HepG2 (cell line): ENCODE results near the gene KIF13A. TPM values are rescaled to one million over a fixed set of nuclear protein-coding genes. Genes with fewer than 3 reads are reported as not detected.
A peak's percentile ranks its signal among the peaks of the same experiment; 100 is the strongest.

ENCODE experiments used
- ATAC-seq: fragments of 200-7000 bp; cut with Tn5 transposase; 3 replicates; pipeline ENCODE4 v1.9.1; 2020; ENCODE audit warnings: mild to moderate bottlenecking, moderate library complexity
- BruUV-seq: library from RNA; stranded (reverse); fragments of 400-500 nt; replicated peaks from 2 replicates; lab custom pipeline; 2021; lab: Mats Ljungman, UMichigan
- CTCF ChIA-PET: fragments of 300-600 bp; formaldehyde crosslinking; extraction: SDS; loops from one replicate; lab custom pipeline; 2021; ENCODE audit warnings: low total read pairs, inconsistent platforms, low intra/inter-chr PET ratio; lab: Yijun Ruan, JAX
- POLR2A ChIA-PET: fragments of 350-600 bp; sonication (Branson Sonifier 250); formaldehyde crosslinking; loops from one replicate; lab custom pipeline; 2020; ENCODE audit warnings: antibody characterized with exemption, inconsistent platforms; lab: Yijun Ruan, JAX
- DNase-seq: peaks from one replicate; pipeline ENCODE4 v3.0.0-alpha.2; 2015; ENCODE audit warnings: low spot score
- FAIRE-seq: peaks from 3 replicates; lab custom pipeline; 2011; peaks lifted over from hg19 to GRCh38; lab: Jason Lieb, UNC
- H2AFZ ChIP-seq: one replicate; pipeline ENCODE4 v1.6.1; 2011; ENCODE audit warnings: low read length, inconsistent platforms
- H3K27ac ChIP-seq: fragments of 300-600 bp; 3 replicates; pipeline ENCODE4 v1.8.0; 2011; ENCODE audit warnings: mixed run types, mild to moderate bottlenecking, mixed read lengths, low read length, inconsistent platforms; ENCODE audit not compliant: insufficient read depth; ENCODE audit errors: extremely low read length
- H3K27me3 ChIP-seq, 2 experiments: fragments of 200-600 bp in 1 of 2; 2 replicates in 1 of 2; 3 replicates in 1 of 2; pipeline versions ENCODE4 v1.6.0 to v1.8.0; 2011; ENCODE audit warnings: low read length in 2 of 2, mild to moderate bottlenecking in 2 of 2, moderate library complexity in 2 of 2, inconsistent platforms in 1 of 2; ENCODE audit not compliant: insufficient read depth in 2 of 2, control insufficient read depth in 1 of 2
- H3K36me3 ChIP-seq, 2 experiments: fragments of 200-600 bp in 1 of 2; replicated peaks in 1 of 2; 2 replicates in 1 of 2; 3 replicates in 1 of 2; pipeline versions ENCODE4 v1.5.1 to v1.8.0; 2011; ENCODE audit warnings: low read length in 2 of 2, inconsistent platforms in 1 of 2; ENCODE audit not compliant: insufficient read depth in 2 of 2, control insufficient read depth in 1 of 2
- H3K4me1 ChIP-seq: 2 replicates; pipeline ENCODE4 v1.5.1; 2012; ENCODE audit warnings: low read length, inconsistent platforms; ENCODE audit not compliant: insufficient read depth
- H3K4me2 ChIP-seq: 2 replicates; pipeline ENCODE4 v1.6.0; 2011; ENCODE audit warnings: low read depth, low read length, inconsistent platforms
- H3K4me3 ChIP-seq, 3 experiments: fragments of 200-600 bp in 1 of 3; sonication (generic), shearing (Covaris generic) in 1 of 3; replicated peaks in 1 of 3; 2 replicates each; pipeline ENCODE4 v1.5.1; 2011 to 2016; ENCODE audit warnings: low read length in 3 of 3, inconsistent platforms in 2 of 3, low read depth in 2 of 3, mild to moderate bottlenecking in 2 of 3, control low read depth in 1 of 3, mixed read lengths in 1 of 3; ENCODE audit not compliant: insufficient read depth in 1 of 3
- H3K79me2 ChIP-seq: one replicate; pipeline ENCODE4 v1.6.1; 2011; ENCODE audit warnings: low read length, inconsistent platforms; ENCODE audit not compliant: insufficient read depth
- H3K9ac ChIP-seq: 2 replicates; pipeline ENCODE4 v1.6.0; 2011; ENCODE audit warnings: mild to moderate bottlenecking, low read depth, low read length, inconsistent platforms; ENCODE audit not compliant: insufficient read depth
- H3K9me3 ChIP-seq: 2 replicates; pipeline ENCODE4 v1.5.1; 2012; ENCODE audit warnings: mild to moderate bottlenecking, low read length
- H4K20me1 ChIP-seq: 2 replicates; pipeline ENCODE4 v1.6.0; 2011; ENCODE audit warnings: inconsistent platforms, mild to moderate bottlenecking, low read length, moderate library complexity; ENCODE audit not compliant: insufficient read depth
- AGO1 ChIP-seq: fragments of 200-400 bp; formaldehyde crosslinking; IDR thresholded peaks from 2 replicates; pipeline ENCODE4 v1.6.1; 2017; ENCODE audit warnings: mild to moderate bottlenecking, low read depth, low read length, moderate library complexity; ENCODE audit not compliant: poor library complexity, severe bottlenecking
- MAFF ChIP-seq: IDR thresholded peaks from 2 replicates; pipeline ENCODE4 v1.6.1; 2011; ENCODE audit warnings: low read depth, low read length, improper control_type of control experiment
- MAFK ChIP-seq, 2 experiments: IDR thresholded peaks in 1 of 2; conservative IDR thresholded peaks in 1 of 2; 2 replicates each; pipeline ENCODE4 v1.6.1; 2011; ENCODE audit warnings: improper control_type of control experiment in 2 of 2, low read length in 2 of 2
- NFYB ChIP-seq: sonication (generic); formaldehyde crosslinking; IDR thresholded peaks from 2 replicates; pipeline ENCODE4 v1.4.0; 2020; ENCODE audit warnings: missing genetic modification reagents
- RORA ChIP-seq: sonication (generic); formaldehyde crosslinking; IDR thresholded peaks from 2 replicates; pipeline ENCODE4 v1.5.0; 2020; ENCODE audit warnings: mild to moderate bottlenecking, missing genetic modification reagents, moderate library complexity
- SSRP1 ChIP-seq: IDR thresholded peaks from 2 replicates; pipeline ENCODE4 v1.6.1; 2016; ENCODE audit warnings: control low read depth
- ZFP90 ChIP-seq: sonication (generic); formaldehyde crosslinking; IDR thresholded peaks from 2 replicates; pipeline ENCODE4 v1.8.0; 2022; ENCODE audit warnings: missing genetic modification reagents, mild to moderate bottlenecking, inconsistent platforms, borderline replicate concordance
- ZNF326 ChIP-seq: sonication (generic); formaldehyde crosslinking; IDR thresholded peaks from 2 replicates; pipeline ENCODE4 v1.4.0; 2020; ENCODE audit warnings: missing genetic modification reagents, borderline replicate concordance
- ZNF329 ChIP-seq: sonication (generic); formaldehyde crosslinking; IDR thresholded peaks from 2 replicates; pipeline ENCODE4 v1.9.0; 2021; ENCODE audit warnings: low read depth, mild to moderate bottlenecking, missing genetic modification reagents
- ZNF337 ChIP-seq: sonication (generic); formaldehyde crosslinking; IDR thresholded peaks from 2 replicates; pipeline ENCODE4 v1.5.1; 2020; ENCODE audit warnings: missing genetic modification reagents, low read depth, mild to moderate bottlenecking, borderline replicate concordance
- ZNF44 ChIP-seq: sonication (generic); formaldehyde crosslinking; IDR thresholded peaks from 2 replicates; pipeline ENCODE4 v1.5.1; 2020; ENCODE audit warnings: mild to moderate bottlenecking, missing genetic modification reagents
- ZNF766 ChIP-seq: sonication (generic); formaldehyde crosslinking; IDR thresholded peaks from 2 replicates; pipeline ENCODE4 v1.5.0; 2020; ENCODE audit warnings: missing genetic modification reagents, borderline replicate concordance
- WGBS: methylation state at CpG from one replicate; pipeline ENCODE4 v1.1.6; 2017; ENCODE audit warnings: low lambda C conversion rate; 5-methylcytosine and 5-hydroxymethylcytosine counted together
- in situ Hi-C: cut with HindIII; loops from 2 replicates; pipeline ENCODE4 v1.10.0; 2017; ENCODE audit warnings: low pct_unique_long_range_greater_than_20kb; ENCODE audit not compliant: extremely low pct_ligation_motif_present
- intact Hi-C: fragments of 100-400 bp; cut with micrococcal nuclease; formaldehyde crosslinking; loops from one replicate; pipeline ENCODE4 v1.10.0; 2022; ENCODE audit not compliant: unreplicated experiment
- polyA plus RNA-seq, 8 experiments: library from polyadenylated mRNA; depleted of rRNA in 3 of 8; stranded (reverse) in 7 of 8; unstranded in 1 of 8; fragments of >200 nt; fragmentation: Illumina TruSeq in 4 of 8; extraction: Trizol in 4 of 8; gene quantifications; 2 replicates each; pipeline versions ENCODE4 v1.2.1 to v1.2.3, GENCODE V29; 2011 to 2016; ENCODE audit warnings: low read depth in 4 of 8, missing spikeins in 1 of 8, mixed read lengths in 1 of 8; ENCODE audit not compliant: insufficient read depth in 1 of 8
- total RNA-seq, 5 experiments: library from RNA; depleted of rRNA; stranded (reverse); fragments of >200 nt; fragmentation: Illumina TruSeq; extraction: Trizol; gene quantifications; 2 replicates each; pipeline ENCODE4 v1.2.3, GENCODE V29; 2016; ENCODE audit warnings: low read depth in 1 of 5
- TF ChIP-seq, protein P1 (sequence below): fragments of 450-650 bp; IDR thresholded peaks from 2 replicates; pipeline ENCODE4 v1.6.1; 2016
- TF ChIP-seq, protein P2 (sequence below): sonication (generic); formaldehyde crosslinking; IDR thresholded peaks from 2 replicates; pipeline ENCODE4 v1.4.0; 2020; ENCODE audit warnings: missing genetic modification reagents
- TF ChIP-seq, protein P3 (sequence below): sonication (generic); formaldehyde crosslinking; IDR thresholded peaks from 2 replicates; pipeline ENCODE4 v1.5.0; 2020; ENCODE audit warnings: missing genetic modification reagents

The KIF13A gene
- total and polyA plus RNA-seq, 2 of the 13 experiments (the other 11 are each of a cell fraction or from before 2014, with no cell fraction given) = 21.1 to 37.2 TPM

DNA sequence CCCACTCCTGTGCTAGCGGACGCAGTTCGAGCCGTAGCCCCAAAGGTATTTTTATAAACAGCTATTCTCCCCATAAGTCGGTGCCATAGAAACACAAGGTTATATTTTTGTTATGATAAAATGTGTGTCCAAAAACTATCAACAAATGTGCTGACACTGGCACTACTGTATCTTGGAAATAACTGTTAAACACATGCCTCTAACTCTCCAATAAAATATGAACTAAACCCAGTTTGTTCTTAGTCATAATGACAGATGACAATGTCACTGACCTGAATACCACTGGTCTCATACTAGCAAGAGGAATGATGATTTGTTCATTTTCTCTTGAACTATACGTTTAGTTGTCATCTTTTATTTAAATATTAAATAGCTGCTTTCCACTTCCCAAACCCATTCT lies 229.3 kb downstream of the KIF13A start:
- WGBS = 94% methylated on average over 6 of the region's 6 CpGs
- H4K20me1 ChIP-seq = no peaks in the 10 kb centered on the region
- CTCF ChIA-PET = no interaction called here
- no peaks in the 10 kb centered on the region for H3K9me3 ChIP-seq
- in situ Hi-C loops (no loop called here), intact Hi-C loops (no loop called here)
- FAIRE-seq = no peak
- H3K4me3 ChIP-seq = no peak overlapping the region
- no peaks in the 10 kb centered on the region for H3K27me3 ChIP-seq
- no peak for DNase-seq
- POLR2A ChIA-PET = interaction anchor here (1.2 kb wide), 1 partner anchor 14 kb away, joined by 4 read pairs; no protein-coding TSS in a partner anchor
- no peaks in the 10 kb centered on the region for H3K4me1 ChIP-seq
- no peak overlapping the region for H3K27ac ChIP-seq
- H3K9ac ChIP-seq = no peak overlapping the region
- TF ChIP-seq MAFF (peak; percentile 34; the same call in 1 of the 2 replicates), MAFK (conservative IDR thresholded peaks at IDR 0.05 in 1 of 2, IDR thresholded peaks at IDR 0.05 in 1 of 2; ENCODE audit: low read length in 2 of 2) (peak; percentile 65 to 82), ZNF326 (CRISPR knock-in tag) (no peak)
- no peak for ATAC-seq
- BruUV-seq = no TSS peak
- H3K4me2 ChIP-seq = no peak overlapping the region
- H3K36me3 ChIP-seq = peaks cover 1 to 5% of the 10 kb centered on the region in 2 experiments; a peak in 4 of 5 replicates
- no peaks in the 10 kb centered on the region for H3K79me2 ChIP-seq
- no peak overlapping the region for H2AFZ ChIP-seq

DNA sequence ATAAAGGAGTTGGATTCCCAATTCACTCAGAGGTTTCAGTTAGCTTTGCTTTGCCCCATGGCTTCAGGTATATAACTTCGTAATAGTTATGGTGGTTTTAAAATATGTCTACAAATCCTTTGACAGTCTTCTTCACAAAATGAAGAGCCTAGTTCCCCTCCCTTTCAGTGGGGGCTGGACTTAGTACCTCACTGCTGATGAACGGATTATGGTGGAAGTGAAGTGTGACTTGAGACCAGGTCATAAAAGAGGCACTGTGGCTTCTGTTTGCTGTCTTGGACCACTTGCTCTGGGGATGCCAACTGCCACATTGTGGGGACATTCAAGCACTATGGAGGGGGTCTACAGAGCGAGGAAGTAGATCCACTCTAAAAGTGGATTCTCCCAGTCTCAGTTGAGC lies 233.2 kb downstream of the KIF13A start:
- no peak for FAIRE-seq
- BruUV-seq = no TSS peak
- ChIA-PET POLR2A (interaction anchor here (0.6 kb wide), 1 partner anchor 16 kb away, joined by 3 read pairs; no protein-coding TSS in a partner anchor), CTCF (no interaction called here)
- H3K4me1 ChIP-seq = no peaks in the 10 kb centered on the region
- H3K9me3 ChIP-seq = no peaks in the 10 kb centered on the region
- peaks cover 0 to 1% of the 10 kb centered on the region in 2 experiments; a peak in 2 of 5 replicates for H3K36me3 ChIP-seq
- no peak overlapping the region for H3K9ac ChIP-seq
- WGBS = 53% methylated on average over 3 of the region's 3 CpGs
- no peaks in the 10 kb centered on the region for H4K20me1 ChIP-seq
- H3K27ac ChIP-seq = no peak overlapping the region
- H3K4me2 ChIP-seq = no peak overlapping the region
- no peak for DNase-seq
- ATAC-seq = peak; percentile 54
- no peak overlapping the region for H3K4me3 ChIP-seq
- intact Hi-C loops = no loop called here
- H3K79me2 ChIP-seq = no peaks in the 10 kb centered on the region
- in situ Hi-C loops = no loop called here
- no peak overlapping the region for H2AFZ ChIP-seq
- H3K27me3 ChIP-seq = no peaks in the 10 kb centered on the region
- TF ChIP-seq NFYB (no peak), ZNF337 (CRISPR knock-in tag) (no peak), AGO1 (no peak), RORA (CRISPR knock-in tag) (no peak), ZNF329 (CRISPR knock-in tag) (no peak), ZFP90 (no peak), ZNF766 (CRISPR knock-in tag) (no peak), ZNF44 (CRISPR knock-in tag) (no peak), SSRP1 (CRISPR knock-in tag) (no peak)
- TF ChIP-seq, protein P1, sequence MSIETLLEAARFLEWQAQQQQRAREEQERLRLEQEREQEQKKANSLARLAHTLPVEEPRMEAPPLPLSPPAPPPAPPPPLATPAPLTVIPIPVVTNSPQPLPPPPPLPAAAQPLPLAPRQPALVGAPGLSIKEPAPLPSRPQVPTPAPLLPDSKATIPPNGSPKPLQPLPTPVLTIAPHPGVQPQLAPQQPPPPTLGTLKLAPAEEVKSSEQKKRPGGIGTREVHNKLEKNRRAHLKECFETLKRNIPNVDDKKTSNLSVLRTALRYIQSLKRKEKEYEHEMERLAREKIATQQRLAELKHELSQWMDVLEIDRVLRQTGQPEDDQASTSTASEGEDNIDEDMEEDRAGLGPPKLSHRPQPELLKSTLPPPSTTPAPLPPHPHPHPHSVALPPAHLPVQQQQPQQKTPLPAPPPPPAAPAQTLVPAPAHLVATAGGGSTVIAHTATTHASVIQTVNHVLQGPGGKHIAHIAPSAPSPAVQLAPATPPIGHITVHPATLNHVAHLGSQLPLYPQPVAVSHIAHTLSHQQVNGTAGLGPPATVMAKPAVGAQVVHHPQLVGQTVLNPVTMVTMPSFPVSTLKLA = no peak
- TF ChIP-seq, protein P2, sequence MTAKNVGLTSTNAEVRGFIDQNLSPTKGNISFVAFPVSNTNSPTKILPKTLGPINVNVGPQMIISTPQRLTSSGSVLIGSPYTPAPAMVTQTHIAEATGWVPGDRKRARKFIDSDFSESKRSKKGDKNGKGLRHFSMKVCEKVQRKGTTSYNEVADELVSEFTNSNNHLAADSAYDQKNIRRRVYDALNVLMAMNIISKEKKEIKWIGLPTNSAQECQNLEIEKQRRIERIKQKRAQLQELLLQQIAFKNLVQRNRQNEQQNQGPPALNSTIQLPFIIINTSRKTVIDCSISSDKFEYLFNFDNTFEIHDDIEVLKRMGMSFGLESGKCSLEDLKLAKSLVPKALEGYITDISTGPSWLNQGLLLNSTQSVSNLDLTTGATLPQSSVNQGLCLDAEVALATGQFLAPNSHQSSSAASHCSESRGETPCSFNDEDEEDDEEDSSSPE (CRISPR knock-in tag) = no peak
- TF ChIP-seq, protein P3, sequence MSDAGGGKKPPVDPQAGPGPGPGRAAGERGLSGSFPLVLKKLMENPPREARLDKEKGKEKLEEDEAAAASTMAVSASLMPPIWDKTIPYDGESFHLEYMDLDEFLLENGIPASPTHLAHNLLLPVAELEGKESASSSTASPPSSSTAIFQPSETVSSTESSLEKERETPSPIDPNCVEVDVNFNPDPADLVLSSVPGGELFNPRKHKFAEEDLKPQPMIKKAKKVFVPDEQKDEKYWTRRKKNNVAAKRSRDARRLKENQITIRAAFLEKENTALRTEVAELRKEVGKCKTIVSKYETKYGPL = no peak
